Inflammatory macrophage (primary cell): ENCODE data around the gene CCDC9B.
A peak's percentile ranks its signal among the peaks of the same experiment; 100 is the strongest.

Experiments
- DNase-seq, 2 donors: peaks; one replicate each; pipeline ENCODE4 v3.0.0-alpha.2; 2020 to 2022
- total RNA-seq, 18 experiments: gene quantifications; one replicate each; lab custom pipeline; 2026; ENCODE audit warnings: mixed read lengths in 6 of 18, inconsistent platforms in 2 of 18; lab: John Stamatoyannopoulos, UW

CCDC9B gene
- total RNA-seq, result 0.35 to 15.5 (median 5.6) reads per million in 18 experiments

DNA sequence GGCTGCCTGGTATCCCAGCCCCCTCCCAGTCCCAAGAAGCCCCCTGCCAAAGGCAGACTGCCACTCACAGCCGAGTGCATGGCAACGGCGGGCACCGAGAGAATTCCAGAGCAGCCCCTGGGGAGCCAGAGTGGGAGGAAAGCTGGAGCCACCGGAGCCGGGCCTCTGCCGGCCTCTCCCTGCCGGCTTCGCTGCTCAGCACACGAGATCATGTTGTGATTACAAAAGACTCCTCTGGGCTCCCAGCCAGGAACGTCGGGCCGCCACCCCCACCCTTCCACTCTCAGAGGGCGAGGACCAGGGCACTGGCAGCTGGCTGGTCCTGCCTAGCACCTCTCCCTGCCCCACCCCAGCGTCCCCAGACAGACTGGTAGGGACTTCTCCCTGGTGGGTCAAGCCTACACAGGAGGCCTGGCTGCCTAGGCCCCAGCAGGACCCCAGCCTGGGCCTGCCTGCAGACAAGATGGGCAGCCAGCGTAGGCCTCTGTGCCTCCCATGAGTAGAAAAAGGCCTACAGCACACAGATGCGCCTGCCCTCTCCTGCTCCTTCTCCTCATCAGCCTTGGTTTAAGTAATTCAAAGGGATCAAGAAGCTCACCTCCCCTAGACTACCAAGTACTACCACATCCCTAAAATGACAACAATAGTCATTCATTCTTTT lies at the start of gene CCDC9B:
Gene CCDC9B (minus strand): TSS at position 200 of the 661 bp plus-strand sequence. CDS start 120 bp downstream, at position 80.
- peak; percentile 86 to 92 for DNase-seq

DNA sequence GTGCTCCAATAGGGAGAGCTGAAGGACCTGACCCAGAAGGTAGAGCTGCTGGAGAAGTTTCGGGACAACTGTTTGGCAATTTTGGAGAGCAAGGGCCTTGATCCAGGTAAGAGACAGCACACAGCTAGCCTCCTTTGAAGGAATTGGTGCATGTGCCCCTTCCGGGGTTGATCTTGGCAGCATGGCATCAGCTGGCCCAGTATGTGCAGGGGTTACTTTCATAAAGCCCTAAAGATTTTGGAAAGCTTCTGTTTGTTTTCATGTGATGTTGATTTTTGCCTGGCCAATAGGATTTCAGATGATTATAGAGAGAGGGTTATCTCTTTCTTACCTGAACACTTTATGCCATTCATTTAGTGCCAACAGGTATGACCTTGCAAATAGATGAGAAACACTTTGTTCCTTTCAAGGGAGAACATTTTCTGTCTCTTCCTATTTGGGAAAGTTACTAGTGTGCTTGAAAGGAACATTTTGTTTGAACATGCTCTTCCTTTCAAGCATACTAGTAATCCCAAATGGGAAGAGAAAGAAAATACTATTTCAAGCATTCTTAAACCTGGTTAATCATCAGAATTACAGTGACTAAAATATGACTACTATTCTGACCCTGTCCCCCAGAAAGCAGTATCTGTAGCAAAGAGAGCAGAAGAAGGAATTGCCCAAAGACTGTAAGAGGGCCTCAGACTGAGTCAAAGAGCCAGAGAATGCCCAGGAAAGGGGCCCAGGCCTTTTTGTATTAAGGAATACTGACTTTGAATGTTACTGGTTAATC lies 49.3 kb upstream of the CCDC9B start:
- DNase-seq, result no peak

DNA sequence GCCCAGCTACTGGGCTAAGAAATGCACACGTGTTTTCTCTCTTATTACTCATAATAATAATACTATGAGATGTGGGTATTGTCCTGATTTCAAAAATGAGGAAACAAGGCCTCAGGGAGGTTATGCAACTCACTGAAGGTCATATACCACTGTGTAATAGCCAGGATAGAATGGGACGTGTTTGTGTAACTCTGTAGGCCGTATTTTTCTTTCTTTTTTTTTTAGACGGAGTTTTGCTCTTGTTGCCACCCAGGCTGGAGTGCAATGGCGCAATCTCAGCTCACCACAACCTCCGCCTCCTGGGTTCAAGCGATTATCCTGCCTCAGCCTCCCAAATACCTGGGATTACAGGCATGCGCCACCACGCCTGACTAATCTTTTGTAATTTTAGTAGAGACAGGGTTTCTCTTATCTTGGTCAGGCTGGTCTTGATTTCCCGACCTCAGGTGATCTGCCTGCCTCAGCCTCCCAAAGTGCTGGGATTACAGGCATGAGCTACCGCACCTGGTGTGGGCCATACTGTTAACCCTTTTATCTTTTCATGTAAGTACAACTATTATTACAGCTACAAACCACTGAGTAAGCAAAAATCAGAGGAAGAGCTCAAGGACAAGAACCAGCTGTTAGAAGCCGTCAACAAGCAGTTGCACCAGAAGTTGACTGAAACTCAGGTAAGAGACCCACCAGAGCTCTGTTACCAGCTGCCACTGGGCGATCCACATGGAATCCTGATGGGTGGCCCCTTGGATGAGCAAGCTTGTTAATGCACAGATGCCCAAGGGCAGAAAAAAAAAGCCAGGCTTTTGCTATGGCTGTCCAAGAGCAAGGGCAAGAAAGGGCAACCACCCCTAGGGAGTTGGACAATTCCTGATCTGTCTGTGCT lies 48.4 kb upstream of the CCDC9B start:
- peak; percentile 93 to 97 for DNase-seq

DNA sequence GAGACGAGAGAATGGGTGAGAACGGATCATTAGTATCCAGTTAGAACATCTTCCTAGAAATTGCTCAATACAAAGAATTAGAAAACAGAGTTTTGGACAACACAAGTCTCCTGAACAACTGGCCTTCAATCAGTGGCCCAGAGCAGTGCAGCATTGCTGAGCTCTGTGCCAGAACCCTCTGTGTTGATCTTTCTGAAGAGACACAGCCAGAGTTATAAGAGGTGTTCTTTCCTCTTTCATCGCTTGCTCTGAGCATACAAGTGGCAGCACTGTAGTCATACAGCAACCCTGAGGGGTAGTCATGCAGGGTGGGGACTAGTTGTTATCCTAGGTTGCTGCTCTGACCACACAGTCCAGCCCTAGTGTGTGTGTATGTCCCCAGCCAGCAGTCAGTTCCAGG lies 45.7 kb upstream of the CCDC9B start:
- DNase-seq, result no peak

DNA sequence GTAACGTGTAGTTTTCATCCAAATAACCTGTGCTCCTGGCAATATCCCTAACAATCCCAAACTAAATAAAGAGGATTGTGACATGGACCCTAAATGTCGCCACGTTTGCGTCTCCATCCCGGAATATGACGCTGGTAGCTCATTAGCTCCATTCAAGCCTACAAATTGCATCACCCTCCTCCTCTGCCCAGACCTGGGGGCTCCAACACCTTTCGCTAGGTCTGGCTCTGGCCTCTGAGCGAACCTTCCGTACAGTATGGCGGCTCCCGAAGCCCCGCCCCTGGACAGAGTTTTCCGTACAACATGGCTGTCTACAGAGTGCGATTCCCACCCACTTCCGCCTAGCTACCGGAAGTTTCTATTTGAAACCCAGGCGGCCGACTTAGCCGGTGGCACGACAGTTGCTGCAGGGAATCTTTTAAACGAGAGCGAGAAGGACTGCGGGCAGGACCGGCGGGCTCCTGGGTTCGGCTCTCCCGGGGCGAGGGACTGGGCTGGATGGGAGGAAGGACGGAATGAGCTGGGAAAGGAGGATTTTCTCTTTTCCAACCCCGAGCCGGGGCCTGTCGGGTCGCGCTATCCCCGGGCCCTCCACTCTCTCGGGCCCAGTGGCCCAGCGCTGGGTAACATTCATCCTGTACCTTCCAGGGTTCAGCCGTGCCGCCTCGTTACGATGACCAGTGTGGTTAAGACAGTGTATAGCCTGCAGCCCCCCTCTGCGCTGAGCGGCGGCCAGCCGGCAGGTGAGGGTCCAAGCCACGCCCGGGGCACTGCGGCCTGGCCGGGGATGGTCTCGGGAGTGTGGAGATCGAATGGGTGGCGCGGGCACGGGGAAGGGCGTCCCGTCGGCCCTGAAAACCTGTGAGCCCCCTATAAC lies 42.1 kb upstream of the CCDC9B start, which contains the start of gene KNSTRN:
Gene KNSTRN (plus strand): TSS at position 142 of the 877 bp plus-strand sequence. CDS start 115 bp downstream, at position 257.
- peak; percentile 94 to 95 for DNase-seq

DNA sequence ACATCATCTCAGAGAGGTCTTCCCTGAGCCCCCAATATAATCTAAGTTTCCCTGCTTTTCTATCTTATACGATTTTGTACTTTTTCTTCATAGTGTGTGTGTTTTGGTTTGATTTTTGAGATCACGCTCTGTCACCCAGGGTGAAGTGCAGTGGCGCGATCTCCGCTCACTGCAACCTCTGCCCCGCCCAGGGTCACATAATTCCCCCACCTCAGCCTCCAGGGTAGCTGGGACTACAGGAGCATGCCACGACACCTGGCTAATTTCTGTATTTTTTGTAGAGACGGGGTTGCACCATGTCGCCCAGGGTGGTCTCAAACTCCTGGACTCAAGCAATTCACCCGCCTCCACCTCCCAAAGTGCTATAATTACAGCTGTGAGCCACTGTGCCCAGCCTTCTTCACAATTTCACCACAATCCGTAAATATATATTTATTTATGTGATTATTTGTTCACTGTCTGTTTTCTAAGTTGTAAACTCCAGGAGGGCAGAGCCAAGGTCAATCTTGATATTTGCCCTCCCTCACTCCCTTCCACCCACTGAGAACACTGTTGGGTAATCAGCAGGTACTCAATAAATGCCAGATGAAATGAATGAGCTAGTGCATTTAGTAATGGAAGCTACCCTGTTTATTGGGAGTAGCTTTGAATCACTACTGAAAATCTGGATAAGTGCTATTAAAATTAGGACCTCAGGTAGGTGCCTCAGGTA lies 41.2 kb upstream of the CCDC9B start:
- DNase-seq, result no peak

DNA sequence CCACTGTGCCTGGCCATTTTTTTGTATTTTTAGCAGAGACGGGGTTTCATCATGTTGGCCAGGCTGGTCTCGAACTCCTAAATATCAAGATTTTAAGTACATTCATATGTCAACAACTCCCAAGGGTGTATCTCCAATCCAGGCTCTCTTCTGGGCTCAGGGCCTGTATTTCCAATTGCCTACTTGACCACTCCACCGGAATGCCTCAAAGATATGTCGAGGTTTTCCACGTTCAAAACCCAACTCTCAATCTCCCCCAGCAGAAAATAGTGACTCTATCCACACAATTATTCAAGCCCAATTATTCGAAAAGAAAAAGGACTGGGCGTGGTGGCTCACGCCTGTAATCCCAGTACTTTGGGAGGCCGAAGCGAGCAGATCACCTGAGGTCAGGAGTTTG lies 39.9 kb upstream of the CCDC9B start:
- no peak for DNase-seq

DNA sequence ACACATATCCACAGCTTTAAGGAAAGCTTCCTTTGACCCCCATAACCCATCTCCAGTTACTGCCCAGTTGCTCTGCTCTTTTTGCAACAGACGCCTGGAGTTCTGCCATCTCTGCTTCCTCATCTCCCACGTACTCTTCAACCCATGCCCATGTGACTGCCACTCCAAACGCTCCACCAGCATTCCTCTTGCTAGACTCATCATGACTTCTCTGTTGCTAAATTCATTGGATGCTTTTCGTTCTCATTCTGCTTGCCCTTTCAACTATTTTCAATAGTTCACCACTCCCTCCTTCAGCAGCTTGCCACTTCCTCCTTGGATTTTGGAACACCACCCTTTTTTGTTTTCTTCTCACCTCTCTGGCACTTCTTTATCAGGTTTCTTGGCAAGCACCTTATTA lies 39.1 kb upstream of the CCDC9B start:
- peak; percentile 91 to 94 for DNase-seq

DNA sequence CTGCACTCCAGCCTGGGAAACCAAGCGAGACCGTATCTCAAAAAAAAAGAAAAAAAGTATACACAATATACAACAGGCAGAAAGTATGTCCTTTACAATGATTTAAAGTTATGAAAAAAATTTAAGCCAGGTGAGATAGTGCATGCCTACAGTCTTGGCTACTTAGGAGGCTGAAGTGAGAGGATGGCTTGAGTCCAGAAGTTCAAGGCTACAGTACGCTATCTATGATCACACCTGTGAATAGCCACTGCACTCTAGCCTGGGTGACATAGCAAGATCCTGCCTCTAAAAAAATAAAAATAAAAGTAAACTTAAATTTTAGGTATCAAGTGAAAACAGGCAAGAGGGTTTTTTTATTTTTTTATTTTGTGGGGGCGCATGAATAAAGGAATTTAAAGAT lies 38.6 kb upstream of the CCDC9B start:
- no peak for DNase-seq

DNA sequence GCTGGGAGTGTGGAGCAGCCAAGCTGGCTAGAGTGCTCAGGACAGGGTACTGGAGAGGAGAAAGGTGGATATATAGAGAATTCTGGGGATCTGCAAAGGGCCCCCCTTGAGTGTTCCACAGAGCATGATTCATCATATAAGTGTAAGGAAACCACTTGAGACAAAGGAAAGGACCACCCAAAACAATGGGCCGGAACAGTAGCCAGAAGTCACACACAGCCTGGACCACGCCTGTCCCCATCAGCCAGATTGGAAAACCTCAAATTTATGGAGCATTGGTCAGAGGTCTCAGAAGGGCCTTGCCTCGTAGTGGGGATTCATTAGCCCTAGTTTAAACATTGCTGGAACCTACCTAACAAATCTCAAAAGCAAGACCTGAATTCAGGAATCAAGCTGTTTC lies 36.9 kb upstream of the CCDC9B start:
- no peak for DNase-seq

DNA sequence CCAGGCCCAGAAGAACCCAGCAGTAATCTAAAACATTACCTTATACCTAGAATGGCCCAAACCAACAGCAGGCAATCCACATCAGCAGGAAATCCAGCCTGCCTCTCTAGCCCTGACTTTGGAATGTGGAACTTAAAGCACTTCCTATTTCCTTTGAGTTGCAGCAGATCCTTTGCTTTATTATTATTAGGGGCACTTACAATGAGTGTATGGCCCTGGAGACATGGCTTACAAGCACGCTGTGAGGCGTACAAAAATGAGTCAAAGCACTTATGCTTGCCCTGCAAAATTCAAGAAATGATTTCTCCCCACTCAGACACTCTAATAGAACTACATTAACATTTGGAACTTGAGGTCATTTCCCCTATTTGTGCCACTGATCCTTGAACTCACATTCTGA lies 32.2 kb upstream of the CCDC9B start:
- peak; percentile 58 to 59 for DNase-seq

DNA sequence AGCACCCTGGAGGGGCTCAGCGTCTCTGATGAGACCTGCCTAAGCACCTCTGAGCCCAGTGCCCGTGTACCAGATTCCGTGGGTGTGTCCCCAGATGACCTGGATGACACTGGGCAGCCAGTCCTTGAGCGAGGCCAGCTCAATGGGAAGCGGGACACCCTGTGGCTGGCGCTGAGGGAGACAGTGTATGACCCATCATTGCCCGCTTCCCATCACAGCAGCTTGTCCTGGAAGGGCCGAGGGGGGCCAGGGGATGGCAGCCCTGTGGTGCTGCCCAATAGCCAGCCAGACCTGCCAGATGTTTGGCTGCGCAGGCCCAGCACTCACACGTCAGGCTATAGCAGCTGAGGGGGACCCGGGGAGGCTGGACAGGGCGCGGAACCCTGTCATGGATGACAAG lies 29.2 kb upstream of the CCDC9B start:
- no peak for DNase-seq

DNA sequence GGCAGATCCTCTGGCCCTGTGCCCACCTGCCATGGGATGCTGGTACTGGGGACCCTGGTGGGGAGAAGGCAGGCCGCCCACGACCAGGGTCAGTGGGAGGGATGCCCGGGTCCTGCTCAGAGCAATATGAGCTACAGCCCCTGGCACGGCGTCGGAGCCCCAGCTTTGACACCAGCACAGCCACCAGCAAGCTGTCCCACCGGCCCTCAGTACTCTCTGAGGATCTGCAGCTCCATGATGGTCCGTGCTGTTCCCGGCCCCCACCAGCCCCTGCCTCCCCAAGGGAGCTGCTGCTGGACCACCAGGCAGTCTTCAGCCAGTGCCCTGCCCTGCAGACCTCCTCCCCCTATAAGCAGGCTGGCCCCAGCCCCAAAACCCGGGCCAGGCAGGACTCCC lies 28.7 kb upstream of the CCDC9B start:
- no peak for DNase-seq

DNA sequence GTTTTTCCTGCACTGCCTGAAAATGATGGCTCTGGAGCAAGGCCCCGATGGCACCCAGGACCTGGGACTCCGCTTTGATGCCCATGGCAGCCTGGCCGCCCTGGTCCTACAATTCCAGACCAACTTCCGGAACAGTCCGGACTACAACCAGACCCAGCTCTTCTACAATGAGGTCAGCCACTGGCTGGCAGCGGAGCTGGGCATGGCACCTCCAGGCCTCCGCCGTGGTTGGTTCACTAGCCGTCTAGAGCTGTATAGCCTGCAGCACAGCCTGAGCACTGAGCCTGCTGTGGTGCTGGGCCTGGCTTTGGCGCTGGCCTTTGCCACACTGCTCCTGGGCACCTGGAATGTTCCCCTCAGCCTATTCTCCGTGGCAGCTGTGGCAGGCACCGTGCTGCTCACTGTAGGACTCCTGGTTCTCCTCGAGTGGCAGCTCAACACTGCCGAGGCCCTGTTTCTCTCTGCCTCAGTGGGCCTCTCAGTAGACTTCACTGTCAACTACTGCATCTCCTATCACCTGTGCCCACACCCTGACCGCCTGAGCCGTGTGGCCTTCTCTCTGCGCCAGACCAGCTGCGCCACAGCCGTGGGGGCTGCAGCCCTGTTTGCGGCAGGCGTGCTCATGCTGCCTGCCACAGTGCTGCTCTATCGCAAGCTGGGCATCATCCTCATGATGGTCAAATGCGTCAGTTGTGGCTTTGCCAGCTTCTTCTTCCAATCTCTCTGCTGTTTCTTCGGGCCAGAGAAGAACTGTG lies 28.2 kb upstream of the CCDC9B start:
- DNase-seq, result no peak

DNA sequence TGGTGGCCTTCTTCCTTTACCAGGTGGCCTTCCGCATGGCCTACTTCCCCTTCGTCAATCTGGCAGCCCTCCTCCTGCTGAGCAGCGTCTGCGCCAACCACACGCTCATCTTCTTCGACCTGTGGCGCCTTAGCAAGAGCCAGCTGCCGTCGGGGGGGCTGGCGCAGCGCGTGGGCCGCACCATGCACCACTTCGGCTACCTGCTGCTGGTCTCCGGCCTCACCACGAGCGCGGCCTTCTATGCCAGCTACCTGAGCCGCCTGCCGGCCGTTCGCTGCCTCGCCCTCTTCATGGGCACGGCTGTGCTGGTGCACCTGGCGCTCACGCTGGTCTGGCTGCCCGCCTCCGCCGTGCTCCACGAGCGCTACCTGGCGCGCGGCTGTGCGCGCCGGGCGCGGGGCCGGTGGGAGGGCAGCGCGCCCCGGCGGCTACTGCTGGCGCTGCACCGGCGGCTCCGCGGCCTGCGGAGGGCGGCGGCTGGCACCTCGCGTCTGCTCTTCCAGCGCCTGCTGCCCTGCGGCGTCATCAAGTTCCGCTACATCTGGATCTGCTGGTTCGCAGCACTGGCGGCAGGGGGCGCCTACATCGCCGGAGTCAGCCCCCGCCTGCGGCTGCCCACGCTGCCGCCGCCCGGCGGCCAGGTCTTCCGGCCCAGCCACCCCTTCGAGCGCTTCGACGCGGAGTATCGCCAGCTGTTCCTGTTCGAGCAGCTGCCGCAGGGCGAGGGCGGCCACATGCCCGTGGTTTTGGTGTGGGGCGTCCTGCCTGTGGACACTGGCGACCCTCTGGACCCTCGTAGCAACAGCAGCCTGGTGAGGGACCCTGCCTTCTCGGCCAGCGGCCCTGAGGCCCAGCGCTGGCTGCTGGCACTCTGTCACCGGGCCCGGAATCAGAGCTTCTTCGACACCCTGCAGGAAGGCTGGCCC lies 27.2 kb upstream of the CCDC9B start:
- DNase-seq, result peak; percentile 96 to 97

DNA sequence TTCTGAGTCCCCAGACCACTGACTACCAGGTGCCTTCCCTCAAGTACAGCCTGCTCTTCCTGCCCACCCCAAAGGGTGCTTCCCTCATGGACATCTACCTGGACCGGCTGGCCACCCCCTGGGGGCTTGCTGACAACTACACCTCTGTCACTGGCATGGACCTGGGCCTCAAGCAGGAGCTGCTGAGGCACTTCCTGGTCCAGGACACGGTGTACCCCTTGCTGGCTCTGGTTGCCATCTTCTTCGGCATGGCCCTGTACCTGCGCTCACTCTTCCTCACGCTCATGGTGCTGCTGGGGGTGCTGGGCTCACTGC lies 26.6 kb upstream of the CCDC9B start:
- DNase-seq, result no peak

DNA sequence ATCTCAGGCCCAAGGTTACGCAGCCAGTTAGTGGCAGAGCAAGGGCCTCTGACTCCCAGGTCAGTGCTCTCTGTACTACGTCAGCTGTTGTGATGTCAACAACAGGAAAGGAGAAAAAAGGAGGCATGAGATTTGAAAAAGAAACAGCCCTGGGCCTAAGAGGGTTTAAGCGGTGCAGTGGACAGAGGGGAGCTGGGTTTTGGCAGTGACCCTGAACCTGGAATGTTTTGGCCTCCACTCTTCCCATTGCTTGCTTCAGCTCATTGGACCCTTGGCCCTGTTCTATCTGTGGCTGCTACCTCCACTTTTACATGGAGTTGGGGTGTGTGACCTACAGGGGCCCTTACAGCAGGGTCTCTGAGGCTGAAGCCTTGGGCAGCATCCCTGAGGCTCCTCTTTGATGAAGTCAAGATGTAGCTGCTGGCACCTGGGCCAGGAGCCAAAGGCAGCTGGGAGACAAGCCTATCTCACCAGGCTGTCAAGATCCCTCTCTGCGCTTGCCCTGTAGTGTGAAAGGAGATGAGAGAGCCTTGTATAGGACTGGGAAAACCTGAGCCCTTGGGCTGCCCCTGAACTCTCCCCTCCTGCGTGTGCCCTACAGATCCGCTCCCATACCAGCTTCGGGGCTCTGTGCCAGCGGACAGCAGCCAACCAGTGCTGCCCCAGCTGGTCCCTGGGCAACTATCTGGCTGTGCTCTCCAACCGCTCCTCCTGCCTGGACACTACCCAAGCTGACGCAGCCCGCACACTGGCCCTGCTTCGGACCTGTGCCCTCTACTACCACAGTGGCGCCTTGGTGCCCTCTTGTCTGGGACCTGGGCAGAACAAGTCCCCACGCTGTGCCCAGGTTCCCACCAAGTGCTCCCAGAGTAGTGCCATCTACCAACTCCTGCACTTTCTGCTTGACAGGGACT lies 26.0 kb upstream of the CCDC9B start:
- DNase-seq, result no peak
